GM10266 (cell line): ENCODE data around the gene FECH.
A peak's percentile ranks its signal among the peaks of the same experiment; 100 is the strongest.

Experiments
- DNase-seq: peaks from one replicate; pipeline ENCODE4 v3.0.0; 2012; ENCODE audit errors: extremely low spot score
- TF ChIP-seq, protein P1 (sequence below): IDR thresholded peaks from 2 replicates; pipeline ENCODE4 v1.5.1; 2012; ENCODE audit warnings: mild to moderate bottlenecking, low read depth; ENCODE audit not compliant: control insufficient read depth, insufficient read depth; ENCODE audit errors: missing control alignments

The FECH gene

DNA sequence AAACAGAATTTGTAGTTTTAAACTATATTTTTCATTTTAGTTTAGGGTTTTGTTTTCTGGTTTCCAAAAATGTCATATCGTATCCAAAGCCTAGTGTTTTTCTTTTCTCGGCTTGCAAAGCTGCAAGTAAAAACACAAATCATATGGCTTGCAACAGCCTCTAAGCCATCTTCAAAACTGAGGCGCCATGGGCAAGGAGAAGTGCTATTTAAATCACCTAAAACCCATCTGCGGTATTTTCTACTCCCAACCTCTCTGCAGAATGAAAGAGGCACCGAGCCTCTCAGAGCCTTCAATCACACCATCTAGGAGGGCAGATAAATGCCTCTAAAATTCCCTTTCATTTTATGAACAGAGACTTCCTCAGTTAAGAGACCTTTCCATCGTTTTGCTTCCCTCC lies 25.2 kb downstream of the FECH start:
- TF ChIP-seq, protein P1, sequence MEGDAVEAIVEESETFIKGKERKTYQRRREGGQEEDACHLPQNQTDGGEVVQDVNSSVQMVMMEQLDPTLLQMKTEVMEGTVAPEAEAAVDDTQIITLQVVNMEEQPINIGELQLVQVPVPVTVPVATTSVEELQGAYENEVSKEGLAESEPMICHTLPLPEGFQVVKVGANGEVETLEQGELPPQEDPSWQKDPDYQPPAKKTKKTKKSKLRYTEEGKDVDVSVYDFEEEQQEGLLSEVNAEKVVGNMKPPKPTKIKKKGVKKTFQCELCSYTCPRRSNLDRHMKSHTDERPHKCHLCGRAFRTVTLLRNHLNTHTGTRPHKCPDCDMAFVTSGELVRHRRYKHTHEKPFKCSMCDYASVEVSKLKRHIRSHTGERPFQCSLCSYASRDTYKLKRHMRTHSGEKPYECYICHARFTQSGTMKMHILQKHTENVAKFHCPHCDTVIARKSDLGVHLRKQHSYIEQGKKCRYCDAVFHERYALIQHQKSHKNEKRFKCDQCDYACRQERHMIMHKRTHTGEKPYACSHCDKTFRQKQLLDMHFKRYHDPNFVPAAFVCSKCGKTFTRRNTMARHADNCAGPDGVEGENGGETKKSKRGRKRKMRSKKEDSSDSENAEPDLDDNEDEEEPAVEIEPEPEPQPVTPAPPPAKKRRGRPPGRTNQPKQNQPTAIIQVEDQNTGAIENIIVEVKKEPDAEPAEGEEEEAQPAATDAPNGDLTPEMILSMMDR: no peak
- DNase-seq: no peak

DNA sequence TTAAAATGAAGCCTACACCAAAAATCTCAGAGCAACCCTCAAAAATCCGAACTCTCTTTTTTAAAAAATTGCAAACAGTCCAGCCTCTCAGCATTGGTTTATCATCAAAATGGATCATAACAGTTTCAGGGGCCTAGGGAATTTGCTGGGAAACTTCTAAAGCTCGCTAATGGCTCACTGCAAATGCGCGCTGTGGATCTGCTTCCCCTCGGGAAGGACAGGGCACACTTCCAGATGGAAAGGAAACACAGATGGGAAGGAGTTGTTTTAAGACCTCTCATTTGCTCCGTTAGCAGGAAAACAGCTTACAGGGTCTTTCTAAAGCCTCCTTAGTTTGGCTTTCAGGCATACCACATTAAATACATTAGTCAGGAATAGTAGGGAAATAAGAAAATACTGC lies 27.2 kb downstream of the FECH start:
- TF ChIP-seq, protein P1: no peak
- DNase-seq: no peak

DNA sequence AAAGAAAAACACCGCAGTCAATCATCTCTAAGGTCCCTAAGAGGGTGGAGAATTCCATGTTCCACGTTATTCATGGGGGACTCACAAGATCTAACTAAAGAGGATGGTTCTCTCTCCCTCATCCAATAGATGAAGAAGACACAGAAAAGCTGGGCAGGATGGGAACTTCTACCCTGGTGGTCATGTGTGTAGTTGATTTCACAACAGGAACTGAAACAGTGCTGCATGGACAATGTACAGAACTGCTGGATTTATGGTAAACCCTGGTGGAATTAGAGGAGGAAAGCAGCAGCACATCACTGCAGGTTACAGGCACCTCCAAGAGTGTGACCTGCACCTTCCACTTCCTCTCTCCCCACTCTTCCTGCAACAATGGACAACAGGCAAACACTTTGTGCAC lies 31.4 kb downstream of the FECH start:
- DNase-seq: no peak
- TF ChIP-seq, protein P1: no peak

DNA sequence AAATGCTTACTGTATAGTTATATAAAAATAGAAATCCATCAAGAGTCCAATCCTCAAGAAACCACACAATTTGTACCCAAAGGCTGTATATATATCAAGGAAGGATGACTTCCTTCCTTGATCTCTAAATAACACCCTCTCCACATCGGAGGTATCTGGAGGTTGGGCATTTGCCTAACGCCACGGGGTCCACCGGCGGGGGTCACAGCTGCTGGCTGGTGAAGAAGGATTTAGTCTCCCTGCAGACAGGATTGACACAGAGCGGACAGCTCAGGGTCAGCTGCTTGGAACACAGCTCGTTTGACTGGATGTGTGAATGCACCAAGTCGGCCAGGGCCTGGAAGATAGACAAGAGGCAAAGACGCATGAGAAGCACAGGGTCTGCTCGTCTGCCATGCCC lies 36.0 kb downstream of the FECH start:
- TF ChIP-seq, protein P1: no peak
- no peak for DNase-seq

DNA sequence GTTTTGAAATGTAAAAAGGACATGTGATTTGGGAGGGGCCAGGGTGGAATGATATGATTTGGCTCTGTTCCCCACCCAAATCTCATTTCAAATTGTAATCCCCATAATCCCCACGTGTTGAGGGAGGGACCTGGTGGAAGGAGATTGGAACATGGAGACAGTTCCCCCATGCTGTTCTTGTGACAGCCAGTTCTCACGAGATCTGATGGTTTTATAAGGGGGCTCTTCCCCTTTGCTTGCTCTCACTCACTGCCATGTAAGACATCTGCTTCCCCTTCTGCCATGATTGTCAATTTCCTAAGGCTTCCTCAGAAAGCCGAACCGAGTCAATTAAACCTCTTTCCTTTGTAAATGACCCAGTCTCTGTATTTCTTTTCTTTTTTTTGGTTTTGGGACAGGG lies 39.2 kb downstream of the FECH start:
- no peak for DNase-seq
- TF ChIP-seq, protein P1: no peak

DNA sequence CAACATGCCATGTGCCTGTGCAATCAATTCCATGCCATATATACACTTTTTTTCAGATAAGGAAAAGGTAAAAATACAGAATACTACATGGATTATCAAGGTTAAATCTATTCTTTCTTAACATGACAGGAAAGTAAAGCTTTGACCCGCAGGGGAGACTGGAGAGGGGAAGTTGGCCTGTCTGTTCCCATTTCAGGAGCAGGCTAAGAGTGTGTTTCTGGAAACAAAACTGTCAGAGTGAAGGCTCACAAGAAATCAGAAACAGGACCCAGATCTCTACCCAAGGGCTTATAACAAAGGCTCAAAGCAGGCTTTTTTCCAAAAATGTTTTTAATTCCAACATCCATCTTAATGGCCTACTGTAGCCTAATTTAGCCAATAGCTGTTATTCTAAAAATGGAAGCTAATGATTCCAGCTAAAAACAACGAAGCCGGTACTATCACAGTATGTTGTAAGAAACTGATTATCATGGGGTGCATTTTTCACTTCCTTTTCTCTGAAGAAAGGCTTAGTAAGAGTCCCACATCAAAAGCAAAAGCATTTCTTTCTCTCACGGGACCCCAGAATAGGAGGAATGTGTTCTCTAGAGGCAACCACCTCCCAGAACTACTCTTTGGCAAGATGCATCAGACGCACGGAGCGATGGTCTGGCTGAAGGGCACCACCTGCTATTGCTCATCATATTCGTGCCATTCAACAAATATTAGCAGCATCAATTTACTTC lies 41.4 kb downstream of the FECH start:
- DNase-seq: peak; percentile 27
- TF ChIP-seq, protein P1: no peak

DNA sequence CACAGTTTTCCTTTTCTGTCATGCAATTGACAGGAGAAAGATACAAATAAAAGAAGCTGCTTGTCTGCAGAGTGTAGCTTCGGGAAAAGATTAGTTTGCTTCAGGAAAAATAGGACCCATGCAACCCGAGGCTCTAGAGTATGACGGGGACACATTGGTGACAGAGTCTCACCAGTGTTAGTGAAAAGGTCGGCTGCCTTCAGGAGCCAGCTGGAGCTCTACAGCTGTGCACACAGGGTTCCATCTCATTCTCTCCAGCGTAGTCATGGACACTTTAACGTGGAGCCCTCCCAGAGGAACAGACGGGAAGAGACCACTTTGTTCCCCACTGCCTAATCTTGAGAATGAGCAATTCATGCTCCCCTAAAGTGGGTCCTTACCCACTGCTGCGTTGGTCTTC lies 42.9 kb downstream of the FECH start:
- TF ChIP-seq, protein P1: no peak
- no peak for DNase-seq
